Colonic mucosa (tissue), 4 donors: Measurements from ENCODE around the gene CD96. TPM values are rescaled to one million over a fixed set of nuclear protein-coding genes. Genes with fewer than 3 reads are reported as not detected.

ENCODE experiments used
- DNase-seq: peaks from one replicate; pipeline ENCODE4 v3.0.0-alpha.2; 2020
- H3K27ac ChIP-seq: fragments of 200-600 bp; one replicate; pipeline ENCODE4 v1.8.0; 2021
- H3K27me3 ChIP-seq: fragments of 200-600 bp; one replicate; pipeline ENCODE4 v1.8.0; 2021
- H3K36me3 ChIP-seq: fragments of 200-600 bp; one replicate; pipeline ENCODE4 v1.8.0; 2021
- H3K4me1 ChIP-seq: fragments of 200-600 bp; one replicate; pipeline ENCODE4 v1.8.0; 2021; ENCODE audit warnings: mild to moderate bottlenecking
- H3K4me3 ChIP-seq: fragments of 200-600 bp; one replicate; pipeline ENCODE4 v1.8.0; 2021
- H3K9ac ChIP-seq, 2 donors: one replicate each; pipeline ENCODE4 v1.7.0; 2013; ENCODE audit warnings: control low read depth in 2 of 2, low read depth in 2 of 2, low read length in 2 of 2
- H3K9me3 ChIP-seq: fragments of 200-600 bp; one replicate; pipeline ENCODE4 v1.8.0; 2021
- intact Hi-C: fragments of 100-400 bp; cut with DNase I; formaldehyde crosslinking; loops from one replicate; pipeline ENCODE4 v1.14.1; 2022
- total RNA-seq, 2 donors: library from RNA; stranded (reverse); fragmentation: NEBNext Ultra II Directional in 1 of 2; extraction: Animal tissue kit (Norgen Biotek cat#: 25700) in 1 of 2; gene quantifications; one replicate each; pipeline ENCODE4 v1.2.1, GENCODE V29; 2021
- TF ChIP-seq, protein P1 (sequence below): fragments of 200-600 bp; IDR thresholded peaks from one replicate; pipeline ENCODE4 v1.8.0; 2022; ENCODE audit warnings: antibody characterized with exemption, mild to moderate bottlenecking
- donor health status: healthy.
- donor health status: DM: no; HTN: no; CAD: no.
- donor health status: DM: no; HTN: no; CAD: no.

The CD96 gene
- total RNA-seq, 2 donors from 2014 or later, result 1.7 to 2.8 TPM

DNA sequence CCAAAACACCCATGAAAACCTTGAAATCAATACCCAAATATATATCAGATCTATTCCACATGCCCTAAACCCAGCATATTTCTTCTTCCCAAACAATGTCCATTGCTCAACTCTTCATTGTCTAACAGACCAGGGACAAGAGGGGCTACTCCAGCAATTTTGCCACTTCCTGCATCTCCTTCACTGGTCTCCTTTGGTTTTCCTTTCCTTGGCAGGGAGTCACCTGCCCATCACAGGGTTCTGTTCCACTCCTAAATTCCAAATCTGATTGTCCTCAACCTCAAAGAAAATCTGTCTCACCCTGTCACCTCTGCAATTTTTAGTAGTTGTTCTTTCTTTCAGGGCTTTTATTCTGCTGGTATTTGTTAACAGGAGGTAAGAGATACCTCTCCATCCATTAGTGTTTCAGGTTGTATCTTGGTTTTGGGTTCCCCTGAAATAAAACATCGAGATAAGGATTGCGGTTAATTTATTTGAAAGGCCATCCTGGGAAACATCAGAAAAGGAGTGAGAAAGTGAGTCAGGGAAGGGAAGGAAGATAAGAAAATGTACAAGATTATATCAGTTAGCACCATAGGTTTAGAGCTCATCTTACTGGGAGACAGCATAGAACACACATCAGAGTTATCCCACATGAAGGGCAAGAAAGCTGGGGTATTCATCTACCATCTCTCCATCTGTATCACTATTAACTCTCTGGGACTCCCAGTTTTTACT lies 39.6 kb downstream of the CD96 start:
- Histone ChIP-seq H3K9me3 (no peaks in the 10 kb centered on the region), H3K27me3 (no peaks in the 10 kb centered on the region), H3K4me1 (no peaks in the 10 kb centered on the region), H3K36me3 (no peaks in the 10 kb centered on the region), H3K27ac (no peak overlapping the region), H3K4me3 (no peak overlapping the region), H3K9ac (no peak overlapping the region)
- intact Hi-C loops, result no loop called here
- DNase-seq, result no peak
- TF ChIP-seq, protein P1, sequence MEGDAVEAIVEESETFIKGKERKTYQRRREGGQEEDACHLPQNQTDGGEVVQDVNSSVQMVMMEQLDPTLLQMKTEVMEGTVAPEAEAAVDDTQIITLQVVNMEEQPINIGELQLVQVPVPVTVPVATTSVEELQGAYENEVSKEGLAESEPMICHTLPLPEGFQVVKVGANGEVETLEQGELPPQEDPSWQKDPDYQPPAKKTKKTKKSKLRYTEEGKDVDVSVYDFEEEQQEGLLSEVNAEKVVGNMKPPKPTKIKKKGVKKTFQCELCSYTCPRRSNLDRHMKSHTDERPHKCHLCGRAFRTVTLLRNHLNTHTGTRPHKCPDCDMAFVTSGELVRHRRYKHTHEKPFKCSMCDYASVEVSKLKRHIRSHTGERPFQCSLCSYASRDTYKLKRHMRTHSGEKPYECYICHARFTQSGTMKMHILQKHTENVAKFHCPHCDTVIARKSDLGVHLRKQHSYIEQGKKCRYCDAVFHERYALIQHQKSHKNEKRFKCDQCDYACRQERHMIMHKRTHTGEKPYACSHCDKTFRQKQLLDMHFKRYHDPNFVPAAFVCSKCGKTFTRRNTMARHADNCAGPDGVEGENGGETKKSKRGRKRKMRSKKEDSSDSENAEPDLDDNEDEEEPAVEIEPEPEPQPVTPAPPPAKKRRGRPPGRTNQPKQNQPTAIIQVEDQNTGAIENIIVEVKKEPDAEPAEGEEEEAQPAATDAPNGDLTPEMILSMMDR, result no peak

GRCh38 chr3:111582120-111582474 lies 40.1 kb downstream of the CD96 start:
- H3K27ac ChIP-seq, result no peak overlapping the region

GRCh38 chr3:111584744-111585143 lies 42.7 kb downstream of the CD96 start:
- Histone ChIP-seq H3K27me3 (no peaks in the 10 kb centered on the region), H3K9ac (no peak overlapping the region), H3K36me3 (no peaks in the 10 kb centered on the region), H3K4me3 (no peak overlapping the region), H3K27ac (no peak overlapping the region), H3K4me1 (no peaks in the 10 kb centered on the region), H3K9me3 (no peaks in the 10 kb centered on the region)
- TF ChIP-seq, protein P1, result no peak
- intact Hi-C loops, result no loop called here
- DNase-seq, result no peak

More at GRCh38 chr3:111582120-111582474, 40.1 kb downstream of the CD96 start:
- no peak overlapping the region for H3K4me3 ChIP-seq
- H3K36me3 ChIP-seq, result no peaks in the 10 kb centered on the region
- intact Hi-C loops, result no loop called here
- DNase-seq, result no peak
- no peak overlapping the region for H3K9ac ChIP-seq
- H3K27me3 ChIP-seq, result no peaks in the 10 kb centered on the region
- H3K9me3 ChIP-seq, result no peaks in the 10 kb centered on the region
- TF ChIP-seq, protein P1, result no peak
- no peaks in the 10 kb centered on the region for H3K4me1 ChIP-seq

DNA sequence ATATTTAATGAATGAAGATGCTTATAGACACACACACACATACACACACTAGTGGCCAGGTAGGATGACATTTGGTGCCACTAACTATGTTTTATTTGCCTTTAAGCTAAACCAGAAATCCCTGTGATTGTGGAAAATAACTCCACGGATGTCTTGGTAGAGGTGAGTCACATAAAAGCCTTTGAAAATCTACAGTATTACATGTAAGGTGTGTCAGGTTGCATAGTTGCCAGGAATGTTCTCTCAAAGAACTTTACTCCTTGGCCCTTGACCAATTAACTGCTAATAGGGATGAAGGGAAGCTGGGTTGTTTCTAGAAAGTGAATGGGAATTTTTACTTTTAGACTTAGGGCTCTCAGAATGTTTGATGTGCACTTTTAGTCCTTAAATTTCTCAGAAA lies 43.2 kb downstream of the CD96 start:
- no peaks in the 10 kb centered on the region for H3K4me1 ChIP-seq
- no peaks in the 10 kb centered on the region for H3K9me3 ChIP-seq
- intact Hi-C loops, result no loop called here
- TF ChIP-seq, protein P1, result no peak
- DNase-seq, result no peak
- no peaks in the 10 kb centered on the region for H3K27me3 ChIP-seq
- no peak overlapping the region for H3K9ac ChIP-seq
- no peak overlapping the region for H3K4me3 ChIP-seq
- no peak overlapping the region for H3K27ac ChIP-seq
- H3K36me3 ChIP-seq, result no peaks in the 10 kb centered on the region

- intact Hi-C loops, result no loop called here
- no peaks in the 10 kb centered on the region for H3K36me3 ChIP-seq
- no peak overlapping the region for H3K27ac ChIP-seq
- H3K9ac ChIP-seq, result no peak overlapping the region
- TF ChIP-seq, protein P1, result no peak
- H3K4me1 ChIP-seq, result no peaks in the 10 kb centered on the region
- no peak overlapping the region for H3K4me3 ChIP-seq
- no peaks in the 10 kb centered on the region for H3K27me3 ChIP-seq
- no peak for DNase-seq
- no peaks in the 10 kb centered on the region for H3K9me3 ChIP-seq
Observed at GRCh38 chr3:111588527-111588926, 46.5 kb downstream of the CD96 start.
